Heart right ventricle (tissue), 16 donors: ENCODE data around the gene TMEM236. TPM values are rescaled to one million over a fixed set of nuclear protein-coding genes. Genes with fewer than 3 reads are reported as not detected.

Experiments used
- ATAC-seq, 8 donors: fragments of 200-7000 bp; cut with Tn5 transposase; one replicate each; pipeline ENCODE4 v1.9.1; 2020; ENCODE audit warnings: mild to moderate bottlenecking in 8 of 8, moderate library complexity in 8 of 8, moderate number of reproducible peaks in 1 of 8
- DNase-seq, 2 donors: peaks; one replicate each; pipeline ENCODE4 v3.0.0-alpha.2; 2020
- H3K27ac ChIP-seq, 10 donors: fragments of 200-600 bp; sonication (generic) in 2 of 10; one replicate each; pipeline versions ENCODE4 v1.5.0 to v1.8.0; 2020 to 2022; ENCODE audit warnings: mild to moderate bottlenecking in 3 of 10
- H3K27me3 ChIP-seq, 7 donors: fragments of 200-600 bp; one replicate each; pipeline ENCODE4 v1.8.0; 2021 to 2022; ENCODE audit warnings: mild to moderate bottlenecking in 2 of 7
- H3K36me3 ChIP-seq, 9 donors: fragments of 200-600 bp; sonication (generic) in 1 of 9; one replicate each; pipeline versions ENCODE4 v1.5.0 to v1.8.0; 2020 to 2022; ENCODE audit warnings: mild to moderate bottlenecking in 2 of 9
- H3K4me1 ChIP-seq, 9 donors: fragments of 200-600 bp; sonication (generic) in 1 of 9; one replicate each; pipeline versions ENCODE4 v1.5.0 to v1.8.0; 2020 to 2022; ENCODE audit warnings: mild to moderate bottlenecking in 4 of 9
- H3K4me3 ChIP-seq, 10 donors: fragments of 200-600 bp; sonication (generic) in 2 of 10; one replicate each; pipeline versions ENCODE4 v1.5.0 to v1.8.0; 2020 to 2022; ENCODE audit warnings: mild to moderate bottlenecking in 7 of 10, moderate library complexity in 2 of 10
- H3K9me3 ChIP-seq, 11 donors: fragments of 200-600 bp in 10 of 11; sonication (generic) in 2 of 11; one replicate each; pipeline versions ENCODE4 v1.5.0 to v1.8.0; 2013 to 2022; ENCODE audit warnings: mild to moderate bottlenecking in 2 of 11, control low read depth in 1 of 11, moderate library complexity in 1 of 11
- WGBS, 2 donors: extraction: QIAGEN DNeasy Blood & Tissue Kit; methylation state at CpG; one replicate each; pipeline ENCODE4 v1.1.7; 2013; ENCODE audit warnings: inconsistent platforms in 1 of 2; 5-methylcytosine and 5-hydroxymethylcytosine counted together
- intact Hi-C, 10 donors: fragments of 100-400 bp; cut with DNase I; formaldehyde crosslinking; loops; one replicate each; pipeline versions ENCODE4 v1.11.1 to v1.14.2; 2022
- polyA plus RNA-seq, 2 donors: library from polyadenylated mRNA; stranded (reverse); fragments of 200-250 nt; gene quantifications; one replicate each; pipeline ENCODE4 v1.2.3, GENCODE V29; 2013
- total RNA-seq, 10 donors: library from RNA; stranded (reverse); fragmentation: NEBNext Ultra II Directional in 3 of 10; extraction: Animal tissue kit (Norgen Biotek cat#: 25700) in 3 of 10; gene quantifications; one replicate each; pipeline versions ENCODE4 v1.2.1 to v1.2.4, GENCODE V29; 2021 to 2023
- TF ChIP-seq, protein P1 (sequence below), 9 donors: fragments of 200-600 bp; sonication (generic) in 2 of 9; IDR thresholded peaks; one replicate each; pipeline versions ENCODE4 v1.5.0 to v1.8.0; 2021 to 2022; ENCODE audit warnings: antibody characterized with exemption in 9 of 9, mild to moderate bottlenecking in 5 of 9, moderate library complexity in 1 of 9
- donor health status: Arrhythmogenic right ventricular cardiomyopathy.
- donor health status: ischemic (EF 13 %, LVEDD 7.1; RV severe dilation, severe dysfunction).
- donor health status: healthy with polysubstance abuse.
- donor health status: DM: no; HTN: yes; CAD: no.
- donor health status: DM: no; HTN: no; CAD: no.
- donor health status: ischemic (EF 25% LVEDD 6.9; RV normal size, moderate dysfunction).
- donor health status: ischemic (EF 25% LVEDD 5.7; RV mildly dilated, moderate dysfunction).
- donor health status: healthy.
- donor health status: DM: yes; HTN: yes; CAD: no.
- donor health status: Ischemic cardiomyopathy.
- donor health status: ischemic (EF 35%, LVEDD 5.7; RV mildly dilated, moderate dysfunction).
- donor health status: nonischemic (EF 11% LVEDD 7.7; RV severe dilation, severe dysfunction).
- donor health status: DM: yes; HTN: yes; CAD: no.
- donor health status: PGD.
- donor health status: ischemic (EF 29% LVEDD 5.4; RV normal size, mild dysfunction).
- donor health status: nonischemic (EF 23%, LVEDD 6.1; RV moderate dilation, normal function).

Gene TMEM236
- total and polyA plus RNA-seq, 12 donors: 0.08 to 2.5 (median 0.34) TPM; not detected in 1

DNA sequence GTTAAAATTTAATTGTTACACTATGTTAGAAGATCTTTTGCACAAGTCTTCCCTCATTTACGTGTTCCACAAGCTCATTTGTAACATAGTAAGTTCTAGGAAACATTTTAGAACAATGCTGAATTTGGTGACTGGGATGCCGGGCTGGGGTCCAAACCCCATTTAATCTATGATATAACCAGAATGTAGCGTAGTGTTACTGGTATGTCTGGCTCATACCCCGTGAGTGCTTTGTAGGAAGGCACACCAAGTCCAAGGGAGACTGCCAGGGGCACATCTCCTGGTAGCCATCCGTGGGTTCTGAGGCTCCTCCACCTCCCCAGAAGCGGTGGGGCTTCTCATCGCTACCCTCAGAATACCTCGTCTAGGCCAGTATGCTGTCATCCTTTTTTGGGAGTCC, 21.3 kb upstream of the TMEM236 start:
- DNase-seq: peak in 1 of 2 donors; percentile 57
- H3K36me3 ChIP-seq: peaks cover 0 to 3% (median 0%) of the 10 kb centered on the region in 9 donors
- ATAC-seq: peak; percentile 65 to 96 (median 74)
- H3K27ac ChIP-seq: peak overlapping the region in 6 of 10 donors; percentile 21 to 87 (median 64)
- H3K4me1 ChIP-seq: peaks cover 0 to 23% (median 12%) of the 10 kb centered on the region in 9 donors
- H3K9me3 ChIP-seq: no peaks in the 10 kb centered on the region
- no peak overlapping the region for H3K4me3 ChIP-seq
- TF ChIP-seq, protein P1, sequence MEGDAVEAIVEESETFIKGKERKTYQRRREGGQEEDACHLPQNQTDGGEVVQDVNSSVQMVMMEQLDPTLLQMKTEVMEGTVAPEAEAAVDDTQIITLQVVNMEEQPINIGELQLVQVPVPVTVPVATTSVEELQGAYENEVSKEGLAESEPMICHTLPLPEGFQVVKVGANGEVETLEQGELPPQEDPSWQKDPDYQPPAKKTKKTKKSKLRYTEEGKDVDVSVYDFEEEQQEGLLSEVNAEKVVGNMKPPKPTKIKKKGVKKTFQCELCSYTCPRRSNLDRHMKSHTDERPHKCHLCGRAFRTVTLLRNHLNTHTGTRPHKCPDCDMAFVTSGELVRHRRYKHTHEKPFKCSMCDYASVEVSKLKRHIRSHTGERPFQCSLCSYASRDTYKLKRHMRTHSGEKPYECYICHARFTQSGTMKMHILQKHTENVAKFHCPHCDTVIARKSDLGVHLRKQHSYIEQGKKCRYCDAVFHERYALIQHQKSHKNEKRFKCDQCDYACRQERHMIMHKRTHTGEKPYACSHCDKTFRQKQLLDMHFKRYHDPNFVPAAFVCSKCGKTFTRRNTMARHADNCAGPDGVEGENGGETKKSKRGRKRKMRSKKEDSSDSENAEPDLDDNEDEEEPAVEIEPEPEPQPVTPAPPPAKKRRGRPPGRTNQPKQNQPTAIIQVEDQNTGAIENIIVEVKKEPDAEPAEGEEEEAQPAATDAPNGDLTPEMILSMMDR (IDR thresholded peaks at IDR 0.05): no peak
- no peaks in the 10 kb centered on the region for H3K27me3 ChIP-seq
- 72 to 80% methylated on average over 8 of the region's 8 CpGs for WGBS, 2 donors
- intact Hi-C loops: loop anchor here in 5 of 10 donors (10.0 kb wide), 2 partner anchors 484 to 504 kb away; no protein-coding TSS in a partner anchor

DNA sequence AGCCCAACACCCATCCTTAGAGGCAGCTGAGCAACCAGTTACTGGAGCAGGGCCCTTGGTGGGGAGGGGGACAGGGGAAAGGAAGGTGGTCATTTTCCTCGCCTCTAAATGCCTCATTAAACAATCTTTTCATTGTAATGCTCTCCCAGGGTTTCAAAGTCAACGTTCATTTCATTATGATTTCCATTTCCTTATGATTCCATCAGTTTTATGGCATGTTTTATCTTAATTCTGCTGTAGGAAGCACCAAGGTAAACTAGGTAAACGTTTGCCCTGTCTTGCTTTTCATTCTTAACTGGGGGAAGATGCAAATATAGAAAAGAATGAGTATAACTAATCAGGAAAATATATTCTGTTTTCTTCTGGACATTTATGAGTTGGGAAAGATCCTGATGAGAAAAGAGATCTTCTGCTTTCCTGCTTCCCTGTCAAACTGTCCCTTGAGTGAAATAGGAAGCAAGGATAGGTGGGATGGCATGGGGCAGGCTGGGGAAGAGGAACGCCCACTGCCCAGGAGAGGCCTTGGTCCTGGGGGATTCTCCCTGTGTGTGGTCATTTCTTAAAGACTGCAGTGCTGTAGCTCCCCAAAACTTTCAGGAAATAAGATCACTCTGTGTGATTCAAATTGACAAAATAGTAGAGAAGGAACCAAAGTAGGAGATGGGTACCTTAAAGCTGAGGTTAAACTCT, 20.5 kb upstream of the TMEM236 start:
- Histone ChIP-seq H3K4me1 (peaks cover 0 to 30% (median 13%) of the 10 kb centered on the region in 9 donors), H3K9me3 (no peaks in the 10 kb centered on the region), H3K36me3 (no peaks in the 10 kb centered on the region), H3K27me3 (no peaks in the 10 kb centered on the region), H3K4me3 (no peak overlapping the region), H3K27ac (peak overlapping the region in 6 of 10 donors; percentile 14 to 87 (median 64))
- WGBS, 2 donors: 72 to 74% methylated on average over 4 of the region's 4 CpGs
- DNase-seq (no peak), ATAC-seq (no peak)
- intact Hi-C loops: loop anchor here in 5 of 10 donors (10.0 kb wide), 2 partner anchors 483 to 503 kb away; no protein-coding TSS in a partner anchor
- TF ChIP-seq, protein P1 (IDR thresholded peaks at IDR 0.05): no peak

DNA sequence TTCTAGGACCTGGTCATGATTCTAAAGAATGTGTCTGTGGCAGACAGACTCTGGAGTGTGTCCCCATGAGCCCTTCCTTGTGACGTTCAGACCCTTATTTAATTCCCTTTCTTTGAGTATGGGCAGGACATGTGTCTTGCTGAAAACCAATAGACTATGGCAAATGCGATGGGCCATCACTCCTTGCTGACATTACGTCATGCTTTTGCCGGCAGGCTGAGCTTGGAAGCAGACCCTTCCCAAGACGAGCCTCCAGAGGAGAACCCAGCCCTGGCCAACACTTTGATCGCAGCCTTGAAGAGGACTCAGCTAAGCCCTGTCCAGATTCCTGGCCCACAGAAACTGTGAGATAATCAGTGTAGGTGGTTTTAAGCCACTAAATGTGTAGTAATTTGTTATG, 18.4 kb upstream of the TMEM236 start:
- intact Hi-C loops: loop anchor here in 5 of 10 donors (10.0 kb wide), 2 partner anchors 481 to 501 kb away; no protein-coding TSS in a partner anchor
- 91 to 92% methylated on average over 6 of the region's 6 CpGs for WGBS, 2 donors
- no peak for ATAC-seq

DNA sequence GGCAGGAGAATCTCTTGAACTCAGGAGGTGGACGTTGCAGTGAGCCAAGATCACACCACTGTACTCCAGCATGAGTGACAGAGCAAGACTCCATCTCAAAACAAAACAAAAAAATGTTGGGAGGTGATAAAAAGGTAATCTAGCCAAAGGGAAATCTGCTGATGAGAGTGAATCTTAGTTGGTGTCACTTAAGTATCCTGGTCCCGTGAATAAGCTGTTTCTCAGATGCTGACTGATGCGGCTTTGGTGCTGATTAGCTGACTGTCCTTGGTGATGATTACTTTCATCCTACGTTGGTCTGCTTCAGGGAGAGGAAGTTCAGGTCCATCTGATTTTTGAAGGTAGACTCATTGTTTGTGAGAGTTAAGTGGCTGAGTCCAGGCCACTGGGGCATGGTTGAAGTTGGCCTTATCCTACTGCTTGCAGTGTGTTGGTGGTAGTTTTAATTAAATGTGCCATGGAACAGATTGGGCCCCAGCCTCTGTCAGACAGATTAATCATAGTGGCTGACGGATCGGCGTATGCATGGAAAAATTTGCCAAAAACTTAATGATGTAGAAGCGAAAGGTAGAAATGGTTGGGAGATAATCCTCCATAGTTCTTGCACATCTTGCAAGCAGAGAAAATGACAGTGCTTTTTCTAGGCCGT, 17.4 kb upstream of the TMEM236 start:
- no peak for DNase-seq
- intact Hi-C loops: loop anchor here in 6 of 10 donors (5.0 to 10.0 kb wide), 3 partner anchors 122 to 500 kb away; no protein-coding TSS in a partner anchor
- Histone ChIP-seq H3K4me1 (peaks cover 4 to 46% (median 25%) of the 10 kb centered on the region in 9 donors), H3K36me3 (no peaks in the 10 kb centered on the region), H3K4me3 (no peak overlapping the region), H3K27me3 (no peaks in the 10 kb centered on the region), H3K9me3 (no peaks in the 10 kb centered on the region), H3K27ac (peak overlapping the region in 8 of 10 donors; percentile 3 to 78 (median 70))
- 84% methylated on average over 9 of the region's 9 CpGs for WGBS, 2 donors
- TF ChIP-seq, protein P1 (IDR thresholded peaks at IDR 0.05): no peak
- no peak for ATAC-seq

More for the DNA sequence above, 18.4 kb upstream of the TMEM236 start:
- no peak for DNase-seq
- TF ChIP-seq, protein P1 (IDR thresholded peaks at IDR 0.05): no peak
- Histone ChIP-seq H3K9me3 (no peaks in the 10 kb centered on the region), H3K4me3 (no peak overlapping the region), H3K36me3 (no peaks in the 10 kb centered on the region), H3K27ac (peak overlapping the region in 2 of 10 donors; percentile 3 to 78), H3K27me3 (no peaks in the 10 kb centered on the region), H3K4me1 (peaks cover 4 to 46% (median 25%) of the 10 kb centered on the region in 9 donors)
